ENCODE measurements around the gene ZNF512B. TPM values are rescaled to one million over a fixed set of nuclear protein-coding genes. Genes with fewer than 3 reads are reported as not detected.
A peak's percentile ranks its signal among the peaks of the same experiment; 100 is the strongest.

The ZNF512B gene
- total and polyA plus RNA-seq, 9 donors = 2.5 to 24.7 (median 20.2) TPM

DNA sequence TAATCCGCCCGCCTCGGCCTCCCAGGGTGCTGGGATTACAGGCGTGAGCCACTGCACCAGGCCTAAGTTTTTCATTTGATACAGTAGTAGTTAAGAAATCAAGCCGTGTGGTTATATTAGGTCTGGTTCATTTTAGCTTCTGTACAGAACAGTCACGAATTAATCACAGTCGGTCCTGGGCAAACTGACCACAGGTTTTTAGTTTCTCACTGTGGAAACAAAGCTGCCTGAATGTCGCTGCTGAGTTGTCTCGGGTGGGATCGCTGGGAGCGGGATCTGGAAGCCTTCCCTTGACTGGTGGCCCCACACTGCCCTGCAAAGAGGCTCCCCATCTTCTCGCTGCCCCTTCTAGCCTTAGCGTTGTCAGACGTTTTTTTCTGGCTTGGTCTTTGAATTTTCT, 32.1 kb downstream of the ZNF512B start:
- H3K27ac ChIP-seq = no peak overlapping the region
- no peak for DNase-seq
- 79 to 83% (median 82%) methylated on average over 14 of the region's 14 CpGs for WGBS, 3 donors
- TF ChIP-seq EP300 (IDR thresholded peaks at IDR 0.05) (no peak), POLR2A (IDR thresholded peaks at IDR 0.05) (no peak)
- TF ChIP-seq, protein P1, sequence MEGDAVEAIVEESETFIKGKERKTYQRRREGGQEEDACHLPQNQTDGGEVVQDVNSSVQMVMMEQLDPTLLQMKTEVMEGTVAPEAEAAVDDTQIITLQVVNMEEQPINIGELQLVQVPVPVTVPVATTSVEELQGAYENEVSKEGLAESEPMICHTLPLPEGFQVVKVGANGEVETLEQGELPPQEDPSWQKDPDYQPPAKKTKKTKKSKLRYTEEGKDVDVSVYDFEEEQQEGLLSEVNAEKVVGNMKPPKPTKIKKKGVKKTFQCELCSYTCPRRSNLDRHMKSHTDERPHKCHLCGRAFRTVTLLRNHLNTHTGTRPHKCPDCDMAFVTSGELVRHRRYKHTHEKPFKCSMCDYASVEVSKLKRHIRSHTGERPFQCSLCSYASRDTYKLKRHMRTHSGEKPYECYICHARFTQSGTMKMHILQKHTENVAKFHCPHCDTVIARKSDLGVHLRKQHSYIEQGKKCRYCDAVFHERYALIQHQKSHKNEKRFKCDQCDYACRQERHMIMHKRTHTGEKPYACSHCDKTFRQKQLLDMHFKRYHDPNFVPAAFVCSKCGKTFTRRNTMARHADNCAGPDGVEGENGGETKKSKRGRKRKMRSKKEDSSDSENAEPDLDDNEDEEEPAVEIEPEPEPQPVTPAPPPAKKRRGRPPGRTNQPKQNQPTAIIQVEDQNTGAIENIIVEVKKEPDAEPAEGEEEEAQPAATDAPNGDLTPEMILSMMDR (IDR thresholded peaks at IDR 0.05) = no peak
- no peaks in the 10 kb centered on the region for H3K36me3 ChIP-seq
- H3K4me1 ChIP-seq (ENCODE audit: insufficient read depth) = no peaks in the 10 kb centered on the region
- H3K9me3 ChIP-seq = no peaks in the 10 kb centered on the region
- intact Hi-C loops (cut with DNase I) = no loop called here
- no peaks in the 10 kb centered on the region for H3K27me3 ChIP-seq
- no peak overlapping the region for H3K4me3 ChIP-seq

DNA sequence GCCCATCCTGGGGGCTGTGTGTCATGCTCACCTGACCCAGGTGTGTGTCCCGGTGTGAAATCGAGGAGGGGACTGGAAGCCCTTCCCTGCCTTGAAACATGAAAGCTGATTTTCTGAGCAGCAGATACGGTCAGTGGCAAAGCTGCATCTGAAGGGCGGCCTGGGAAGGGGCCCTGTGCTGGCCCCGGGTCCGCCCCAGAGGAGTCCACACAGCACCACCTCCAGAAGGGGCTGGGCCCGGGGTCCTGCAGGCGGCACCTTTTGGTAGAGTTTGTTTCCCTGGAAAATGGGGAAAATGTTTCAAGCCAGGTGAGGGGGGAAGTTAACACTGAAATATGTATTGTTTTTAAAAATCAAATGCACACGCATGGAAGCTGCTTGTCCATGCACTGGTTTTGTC, 34.3 kb downstream of the ZNF512B start:
- no peaks in the 10 kb centered on the region for H3K27me3 ChIP-seq
- intact Hi-C loops (cut with DNase I) = no loop called here
- H3K36me3 ChIP-seq = no peaks in the 10 kb centered on the region
- H3K27ac ChIP-seq = no peak overlapping the region
- no peak for DNase-seq
- no peak overlapping the region for H3K4me3 ChIP-seq
- TF ChIP-seq POLR2A (IDR thresholded peaks at IDR 0.05) (no peak), EP300 (IDR thresholded peaks at IDR 0.05) (no peak)
- TF ChIP-seq, protein P1 (IDR thresholded peaks at IDR 0.05) = no peak
- no peaks in the 10 kb centered on the region for H3K4me1 ChIP-seq (ENCODE audit: insufficient read depth)
- H3K9me3 ChIP-seq = no peaks in the 10 kb centered on the region
- WGBS, 3 donors = 87 to 93% (median 91%) methylated on average over 9 of the region's 9 CpGs

DNA sequence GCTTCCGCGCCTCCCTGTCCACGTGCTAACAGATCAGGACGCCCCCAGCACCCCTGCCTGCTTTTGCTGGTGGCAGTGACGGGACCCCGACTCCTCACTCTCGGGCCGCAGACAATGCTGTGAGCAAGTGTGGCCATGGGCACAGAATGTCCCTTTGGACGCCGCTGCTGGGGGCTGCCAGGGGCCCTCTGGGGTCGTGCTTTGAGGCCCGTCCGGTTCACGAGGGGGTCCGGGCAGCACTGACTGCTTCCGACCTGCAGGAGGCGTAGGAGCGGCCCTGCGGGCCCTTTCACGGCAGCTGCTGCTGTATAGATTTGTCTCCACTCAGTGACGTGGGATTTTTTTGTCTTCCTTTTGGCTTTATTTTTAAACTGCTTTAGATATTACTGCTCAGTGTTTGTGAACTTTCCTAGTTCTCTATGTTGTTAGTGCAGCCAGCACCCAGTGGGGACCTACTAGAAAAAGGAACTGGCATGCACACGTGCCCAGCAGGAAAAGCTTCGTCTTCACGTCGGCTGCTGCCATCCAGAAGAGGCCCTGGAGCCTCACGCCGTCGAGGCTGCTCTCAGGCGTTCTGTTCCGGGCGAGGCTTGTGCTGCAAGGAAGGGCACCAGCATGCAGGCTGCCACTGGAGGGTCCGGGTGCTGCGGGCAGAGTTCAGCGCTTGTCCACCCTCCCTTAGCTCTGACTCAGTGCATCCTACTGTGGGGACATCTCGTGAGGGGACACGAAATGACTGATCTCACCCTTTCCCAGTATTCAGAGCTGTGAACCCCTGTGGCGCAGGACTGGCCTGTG, 35.3 kb downstream of the ZNF512B start:
- no peaks in the 10 kb centered on the region for H3K9me3 ChIP-seq
- 80 to 84% (median 80%) methylated on average over 37 of the region's 37 CpGs for WGBS, 3 donors
- no peaks in the 10 kb centered on the region for H3K27me3 ChIP-seq
- H3K4me3 ChIP-seq = no peak overlapping the region
- DNase-seq = peak in 1 of 5 donors; percentile 17
- no peaks in the 10 kb centered on the region for H3K4me1 ChIP-seq (ENCODE audit: insufficient read depth)
- H3K27ac ChIP-seq = no peak overlapping the region
- no peaks in the 10 kb centered on the region for H3K36me3 ChIP-seq
- TF ChIP-seq, protein P1 (IDR thresholded peaks at IDR 0.05) = no peak
- TF ChIP-seq POLR2A (IDR thresholded peaks at IDR 0.05) (no peak), EP300 (IDR thresholded peaks at IDR 0.05) (no peak)
- intact Hi-C loops (cut with DNase I) = no loop called here

DNA sequence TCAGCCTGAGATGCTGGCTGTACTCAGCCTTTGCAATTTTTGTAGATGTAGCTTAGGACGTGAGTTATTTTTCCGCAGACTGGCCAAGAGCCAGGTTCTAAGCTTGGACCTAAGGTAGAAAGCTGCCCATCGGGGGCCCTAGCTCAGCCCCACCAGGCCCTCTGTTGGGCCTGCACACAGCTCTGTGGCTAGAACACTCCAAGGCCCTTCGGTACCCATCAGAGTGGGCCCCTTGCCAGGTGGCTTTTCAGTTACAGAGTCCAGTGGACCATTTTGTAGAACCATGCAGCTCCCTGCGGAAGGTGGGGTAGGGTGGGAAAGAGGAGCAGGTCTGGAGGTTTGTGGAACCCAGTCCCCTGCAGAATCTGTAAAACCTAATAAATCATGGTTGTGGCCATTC, 36.1 kb downstream of the ZNF512B start:
- Histone ChIP-seq H3K9me3 (no peaks in the 10 kb centered on the region), H3K27ac (no peak overlapping the region), H3K36me3 (no peaks in the 10 kb centered on the region), H3K4me1 (ENCODE audit: insufficient read depth) (no peaks in the 10 kb centered on the region), H3K4me3 (no peak overlapping the region), H3K27me3 (no peaks in the 10 kb centered on the region)
- TF ChIP-seq, protein P1 (IDR thresholded peaks at IDR 0.05) = no peak
- TF ChIP-seq EP300 (IDR thresholded peaks at IDR 0.05) (no peak), POLR2A (IDR thresholded peaks at IDR 0.05) (no peak)
- DNase-seq = no peak
- intact Hi-C loops (cut with DNase I) = no loop called here
- WGBS, 3 donors = 70 to 85% (median 75%) methylated on average over 5 of the region's 5 CpGs

All from ovary (tissue), 9 donors.